Epithelial cell of proximal tubule (primary cell): ENCODE data around the gene FNBP1L. TPM values are rescaled to one million over a fixed set of nuclear protein-coding genes. Genes with fewer than 3 reads are reported as not detected.
"Not testable (repeated sequence)": the region's sequence is repeated elsewhere in the genome, so short reads cannot be mapped to it uniquely, and the experiment has no call there.

ENCODE experiments used
- DNase-seq: peaks from one replicate; pipeline ENCODE4 v3.0.0-alpha.2; 2011; ENCODE audit warnings: low read depth
- H3K4me3 ChIP-seq: 2 replicates; pipeline ENCODE4 v1.5.1; 2011; ENCODE audit warnings: low read depth, mild to moderate bottlenecking, low read length
- total RNA-seq: library from RNA; depleted of rRNA; stranded (reverse); fragments of >200 nt; gene quantifications from 2 replicates; pipeline ENCODE4 v1.2.3, GENCODE V29; 2015
- TF ChIP-seq, protein P1 (sequence below): conservative IDR thresholded peaks from 2 replicates; pipeline ENCODE4 v1.5.1; 2012; ENCODE audit warnings: low read depth, mild to moderate bottlenecking, low read length

The FNBP1L gene
- total RNA-seq, 1 donor from 2014 or later: 37.6 TPM

- no peak overlapping the region for H3K4me3 ChIP-seq
- DNase-seq: no peak
- TF ChIP-seq, protein P1, sequence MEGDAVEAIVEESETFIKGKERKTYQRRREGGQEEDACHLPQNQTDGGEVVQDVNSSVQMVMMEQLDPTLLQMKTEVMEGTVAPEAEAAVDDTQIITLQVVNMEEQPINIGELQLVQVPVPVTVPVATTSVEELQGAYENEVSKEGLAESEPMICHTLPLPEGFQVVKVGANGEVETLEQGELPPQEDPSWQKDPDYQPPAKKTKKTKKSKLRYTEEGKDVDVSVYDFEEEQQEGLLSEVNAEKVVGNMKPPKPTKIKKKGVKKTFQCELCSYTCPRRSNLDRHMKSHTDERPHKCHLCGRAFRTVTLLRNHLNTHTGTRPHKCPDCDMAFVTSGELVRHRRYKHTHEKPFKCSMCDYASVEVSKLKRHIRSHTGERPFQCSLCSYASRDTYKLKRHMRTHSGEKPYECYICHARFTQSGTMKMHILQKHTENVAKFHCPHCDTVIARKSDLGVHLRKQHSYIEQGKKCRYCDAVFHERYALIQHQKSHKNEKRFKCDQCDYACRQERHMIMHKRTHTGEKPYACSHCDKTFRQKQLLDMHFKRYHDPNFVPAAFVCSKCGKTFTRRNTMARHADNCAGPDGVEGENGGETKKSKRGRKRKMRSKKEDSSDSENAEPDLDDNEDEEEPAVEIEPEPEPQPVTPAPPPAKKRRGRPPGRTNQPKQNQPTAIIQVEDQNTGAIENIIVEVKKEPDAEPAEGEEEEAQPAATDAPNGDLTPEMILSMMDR: no peak
Measured at GRCh38 chr1:93471284-93471683, 23.4 kb downstream of the FNBP1L start.

DNA sequence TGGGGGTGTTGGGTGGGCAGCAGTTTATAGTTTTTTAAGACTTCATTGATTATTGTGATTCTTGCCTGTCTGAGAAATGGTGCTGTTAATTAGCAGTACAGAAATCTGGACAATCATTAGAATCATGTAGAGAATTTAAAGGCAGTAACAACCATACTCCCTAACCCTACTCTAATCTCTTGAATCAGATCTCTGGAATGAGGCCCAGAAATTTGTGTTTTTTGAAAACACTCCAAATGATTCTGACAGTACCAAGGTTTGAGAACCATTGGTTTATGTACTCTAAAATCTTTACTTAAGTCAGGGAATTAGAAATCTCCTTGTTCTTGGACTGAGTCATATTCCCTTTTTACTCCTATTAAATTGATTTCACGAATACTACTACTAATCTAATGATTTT lies 24.0 kb downstream of the FNBP1L start:
- DNase-seq: no peak
- H3K4me3 ChIP-seq: no peak overlapping the region
- TF ChIP-seq, protein P1: no peak

DNA sequence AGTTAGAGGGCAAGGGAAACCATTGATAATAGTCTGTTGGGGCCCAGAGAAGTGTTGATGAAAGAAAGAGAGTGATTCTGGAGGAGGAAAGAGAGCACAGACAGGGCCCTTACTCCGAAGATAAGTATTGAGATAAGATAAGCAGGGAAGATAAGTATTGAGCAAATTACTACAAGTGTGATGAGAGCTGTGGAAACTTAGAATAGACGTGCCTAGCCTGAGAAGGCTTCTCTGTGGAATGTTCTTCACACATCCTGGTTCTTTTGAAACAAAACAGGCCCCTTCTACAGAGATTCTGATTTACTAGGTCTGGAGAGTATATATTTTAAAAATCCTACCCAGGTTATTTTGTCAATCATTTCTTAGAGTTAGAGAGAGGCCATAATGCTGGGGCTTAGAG lies 26.4 kb downstream of the FNBP1L start:
- no peak overlapping the region for H3K4me3 ChIP-seq
- no peak for DNase-seq
- TF ChIP-seq, protein P1: no peak

DNA sequence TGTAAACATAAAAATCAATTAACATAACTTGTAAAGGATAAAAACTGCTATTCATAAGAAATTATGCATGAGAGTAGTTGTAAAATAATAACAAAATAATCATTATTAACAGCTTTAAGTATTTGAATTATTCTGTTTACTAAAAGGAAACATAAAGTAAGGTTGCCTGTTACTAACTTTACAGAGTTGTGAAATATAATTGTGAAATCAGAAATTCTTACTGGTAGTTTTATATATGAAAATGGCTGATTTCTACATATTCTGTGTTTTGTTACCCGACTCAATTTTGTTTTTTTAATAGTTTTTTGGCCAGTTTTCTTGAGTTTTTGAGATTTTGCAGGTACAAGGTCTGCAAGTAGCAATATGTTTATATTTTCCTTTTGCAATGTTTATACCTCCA lies 27.8 kb downstream of the FNBP1L start:
- TF ChIP-seq, protein P1: no peak
- DNase-seq: no peak
- H3K4me3 ChIP-seq: no peak overlapping the region

DNA sequence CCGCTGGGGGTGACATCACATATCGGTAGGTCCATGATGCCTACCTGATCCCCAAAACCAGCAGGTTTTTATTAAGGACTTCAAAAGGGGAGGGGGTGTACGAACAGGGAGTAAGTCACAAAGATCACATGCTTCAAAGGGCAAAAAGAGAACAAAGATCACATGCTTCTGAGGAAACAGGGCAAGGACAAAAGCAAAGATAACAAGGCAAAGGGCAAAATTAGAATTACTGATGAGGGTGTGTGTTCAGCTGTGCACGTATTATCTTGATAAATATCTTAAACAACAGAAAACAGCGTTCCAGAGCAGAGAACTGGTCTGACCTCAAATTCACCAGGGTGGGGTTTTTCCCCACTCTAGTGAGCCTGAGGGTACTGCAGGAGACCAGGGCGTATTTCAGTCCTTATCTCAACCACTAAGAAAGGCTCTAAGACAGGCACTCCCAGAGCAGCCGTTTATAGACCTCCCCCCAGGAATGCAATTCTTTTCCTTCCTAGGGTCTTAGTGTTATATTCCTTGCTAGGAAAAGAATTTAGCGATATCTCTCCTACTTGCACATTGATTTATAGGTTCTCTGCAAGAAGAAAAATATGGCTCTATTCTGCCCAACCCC lies 31.3 kb downstream of the FNBP1L start:
- H3K4me3 ChIP-seq, DNase-seq: not testable (repeated sequence)

- not testable (repeated sequence) for H3K4me3 ChIP-seq, DNase-seq
Measured at GRCh38 chr1:93481899-93482298, 34.0 kb downstream of the FNBP1L start.

GRCh38 chr1:93483200-93483599 lies 35.3 kb downstream of the FNBP1L start:
- no peak for DNase-seq
- TF ChIP-seq, protein P1: no peak
- no peak overlapping the region for H3K4me3 ChIP-seq

GRCh38 chr1:93483606-93484005 lies 35.7 kb downstream of the FNBP1L start:
- TF ChIP-seq, protein P1: no peak
- H3K4me3 ChIP-seq: no peak overlapping the region
- no peak for DNase-seq
